ENCODE results near the gene CFB.

CFB gene

DNA sequence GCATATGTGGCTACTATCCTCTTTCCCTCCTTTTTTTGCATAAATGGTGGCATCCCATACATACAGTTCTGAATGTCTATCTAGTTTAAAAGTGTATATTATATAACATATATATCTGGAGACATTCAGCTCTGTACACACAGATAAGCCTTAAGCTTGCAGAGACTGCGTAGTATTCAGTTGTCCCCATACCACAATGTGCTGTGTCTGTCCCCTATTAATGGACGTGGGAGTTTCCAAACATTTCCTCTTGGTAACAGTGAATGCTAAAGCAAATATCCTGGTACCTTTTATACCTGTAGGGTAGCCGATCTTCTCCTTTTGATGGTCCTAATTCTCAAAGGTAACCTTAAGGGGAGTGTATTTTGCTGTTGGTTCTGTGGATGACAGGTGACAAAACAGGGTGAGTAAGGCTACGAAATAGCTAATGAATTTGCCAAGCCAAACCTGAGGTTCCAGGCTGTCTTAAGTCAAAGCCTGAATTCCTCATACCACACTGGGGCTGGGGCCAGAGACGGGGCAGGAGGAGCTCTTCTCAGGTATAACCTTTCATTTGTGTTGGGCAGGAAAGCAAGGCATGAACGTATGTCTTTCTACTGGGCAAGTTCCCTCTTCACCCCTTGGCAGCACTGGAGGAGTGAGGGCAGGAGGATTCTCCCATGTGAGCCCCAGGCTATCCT is 26.1 kb upstream of the CFB start (continued):
- TF ChIP-seq, protein P1, sequence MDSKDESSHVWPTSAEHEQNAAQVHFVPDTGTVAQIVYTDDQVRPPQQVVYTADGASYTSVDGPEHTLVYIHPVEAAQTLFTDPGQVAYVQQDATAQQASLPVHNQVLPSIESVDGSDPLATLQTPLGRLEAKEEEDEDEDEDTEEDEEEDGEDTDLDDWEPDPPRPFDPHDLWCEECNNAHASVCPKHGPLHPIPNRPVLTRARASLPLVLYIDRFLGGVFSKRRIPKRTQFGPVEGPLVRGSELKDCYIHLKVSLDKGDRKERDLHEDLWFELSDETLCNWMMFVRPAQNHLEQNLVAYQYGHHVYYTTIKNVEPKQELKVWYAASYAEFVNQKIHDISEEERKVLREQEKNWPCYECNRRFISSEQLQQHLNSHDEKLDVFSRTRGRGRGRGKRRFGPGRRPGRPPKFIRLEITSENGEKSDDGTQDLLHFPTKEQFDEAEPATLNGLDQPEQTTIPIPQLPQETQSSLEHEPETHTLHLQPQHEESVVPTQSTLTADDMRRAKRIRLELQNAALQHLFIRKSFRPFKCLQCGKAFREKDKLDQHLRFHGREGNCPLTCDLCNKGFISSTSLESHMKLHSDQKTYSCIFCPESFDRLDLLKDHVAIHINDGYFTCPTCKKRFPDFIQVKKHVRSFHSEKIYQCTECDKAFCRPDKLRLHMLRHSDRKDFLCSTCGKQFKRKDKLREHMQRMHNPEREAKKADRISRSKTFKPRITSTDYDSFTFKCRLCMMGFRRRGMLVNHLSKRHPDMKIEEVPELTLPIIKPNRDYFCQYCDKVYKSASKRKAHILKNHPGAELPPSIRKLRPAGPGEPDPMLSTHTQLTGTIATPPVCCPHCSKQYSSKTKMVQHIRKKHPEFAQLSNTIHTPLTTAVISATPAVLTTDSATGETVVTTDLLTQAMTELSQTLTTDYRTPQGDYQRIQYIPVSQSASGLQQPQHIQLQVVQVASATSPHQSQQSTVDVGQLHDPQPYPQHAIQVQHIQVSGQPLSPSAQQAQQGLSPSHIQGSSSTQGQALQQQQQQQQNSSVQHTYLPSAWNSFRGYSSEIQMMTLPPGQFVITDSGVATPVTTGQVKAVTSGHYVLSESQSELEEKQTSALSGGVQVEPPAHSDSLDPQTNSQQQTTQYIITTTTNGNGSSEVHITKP (tag by site-specific recombination; IDR thresholded peaks at IDR 0.05): no peak
- no peak for TF ChIP-seq ZNF701 (tag by site-specific recombination; IDR thresholded peaks at IDR 0.05)
- no peak for TF ChIP-seq ZNF768 (tag by site-specific recombination; IDR thresholded peaks at IDR 0.05)
- TF ChIP-seq, protein P2, sequence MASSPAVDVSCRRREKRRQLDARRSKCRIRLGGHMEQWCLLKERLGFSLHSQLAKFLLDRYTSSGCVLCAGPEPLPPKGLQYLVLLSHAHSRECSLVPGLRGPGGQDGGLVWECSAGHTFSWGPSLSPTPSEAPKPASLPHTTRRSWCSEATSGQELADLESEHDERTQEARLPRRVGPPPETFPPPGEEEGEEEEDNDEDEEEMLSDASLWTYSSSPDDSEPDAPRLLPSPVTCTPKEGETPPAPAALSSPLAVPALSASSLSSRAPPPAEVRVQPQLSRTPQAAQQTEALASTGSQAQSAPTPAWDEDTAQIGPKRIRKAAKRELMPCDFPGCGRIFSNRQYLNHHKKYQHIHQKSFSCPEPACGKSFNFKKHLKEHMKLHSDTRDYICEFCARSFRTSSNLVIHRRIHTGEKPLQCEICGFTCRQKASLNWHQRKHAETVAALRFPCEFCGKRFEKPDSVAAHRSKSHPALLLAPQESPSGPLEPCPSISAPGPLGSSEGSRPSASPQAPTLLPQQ (tag by site-specific recombination; IDR thresholded peaks at IDR 0.05): no peak
- TF ChIP-seq ZNF660 (tag by site-specific recombination; IDR thresholded peaks at IDR 0.05): no peak

DNA sequence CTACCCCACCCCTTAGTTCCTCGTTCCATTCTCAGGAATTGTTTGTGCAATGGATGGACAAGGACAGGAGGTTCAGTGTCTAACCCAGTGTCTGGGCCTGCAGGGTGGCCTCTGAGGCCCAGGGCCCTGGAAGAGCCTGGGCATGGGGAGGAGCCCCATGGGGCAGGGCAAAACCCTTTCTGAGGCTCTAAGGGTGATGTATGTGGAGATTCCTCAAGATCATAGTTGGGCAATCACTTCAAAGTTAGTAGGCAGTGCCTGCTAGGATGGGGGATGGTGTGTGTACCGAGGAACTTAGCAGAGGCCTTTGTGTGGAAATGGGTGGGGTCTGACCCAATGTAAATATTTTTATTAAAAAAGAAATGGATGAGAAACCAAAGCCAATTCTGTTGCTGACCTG is 25.1 kb upstream of the CFB start:
- H3K4me1 ChIP-seq (ENCODE audit: control insufficient read depth, insufficient read depth, low read length): no peaks in the 10 kb centered on the region
- ChIA-PET POLR2A (no interaction called here), CTCF (interaction anchor here (0.7 to 1.4 kb wide), 4 partner anchors 19 to 776 kb away, joined by 3 to 4 read pairs (median 3); no protein-coding TSS in a partner anchor)
- no peaks in the 10 kb centered on the region for H3K9me3 ChIP-seq (ENCODE audit: control insufficient read depth, insufficient read depth, low read depth, low read length)
- H3K27ac ChIP-seq (ENCODE audit: extremely low read depth, low read depth, low read length): no peak overlapping the region
- no peak overlapping the region for H3K4me3 ChIP-seq (ENCODE audit: low read depth, low read length)
- no peaks in the 10 kb centered on the region for H3K36me3 ChIP-seq (ENCODE audit: control insufficient read depth in 2 of 2, insufficient read depth in 1 of 2, low read length in 2 of 2)
- TF ChIP-seq GLI4 (tag by site-specific recombination; IDR thresholded peaks at IDR 0.05) (no peak), ZBTB20 (tag by site-specific recombination; IDR thresholded peaks at IDR 0.05) (no peak)

DNA sequence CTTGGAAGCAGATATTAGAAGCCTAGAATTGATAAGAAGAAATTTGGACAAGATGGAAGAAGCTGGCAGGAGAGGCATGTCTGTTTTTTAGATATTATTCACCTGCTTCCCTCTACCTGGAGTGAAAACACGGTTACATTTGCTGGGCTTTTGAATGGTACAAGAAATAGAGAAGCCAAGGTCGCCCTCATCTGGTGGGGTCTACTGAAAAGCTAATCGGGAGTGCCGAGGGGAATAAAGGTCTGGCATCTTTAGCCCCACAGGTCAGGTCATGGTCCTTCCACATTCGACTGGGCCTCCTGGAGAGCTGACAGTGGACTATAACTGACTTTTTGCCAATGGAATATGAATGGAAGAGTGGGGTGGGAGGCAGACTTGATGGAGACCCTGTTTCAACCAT is 23.0 kb upstream of the CFB start:
- Histone ChIP-seq H3K4me1 (ENCODE audit: control insufficient read depth, insufficient read depth, low read length) (no peaks in the 10 kb centered on the region), H3K9me3 (ENCODE audit: control insufficient read depth, insufficient read depth, low read depth, low read length) (no peaks in the 10 kb centered on the region), H3K27ac (ENCODE audit: extremely low read depth, low read depth, low read length) (no peak overlapping the region), H3K4me3 (ENCODE audit: low read depth, low read length) (no peak overlapping the region), H3K36me3 (ENCODE audit: control insufficient read depth in 2 of 2, insufficient read depth in 1 of 2, low read length in 2 of 2) (no peaks in the 10 kb centered on the region)
- POLR2A ChIA-PET: interaction anchor here (0.6 to 1.9 kb wide), 7 partner anchors 18 to 425 kb away, joined by 3 to 5 read pairs (median 3); partner anchors contain the start of genes C6orf47, EHMT2 and MICB
- CTCF ChIA-PET: interaction anchor here (0.6 to 1.6 kb wide), 12 partner anchors 12 to 324 kb away, joined by 3 to 7 read pairs (median 4); partner anchors contain the start of gene VARS1
- TF ChIP-seq ZNF654 (tag by site-specific recombination; IDR thresholded peaks at IDR 0.05; ENCODE audit: low read depth) (peak; percentile 49), ZBTB17 (tag by site-specific recombination; IDR thresholded peaks at IDR 0.05) (peak; percentile 46), ZEB2 (tag by site-specific recombination; IDR thresholded peaks at IDR 0.05) (no peak), ZFP3 (tag by site-specific recombination; IDR thresholded peaks at IDR 0.05; ENCODE audit: low read depth) (no peak), ZNF791 (tag by site-specific recombination; IDR thresholded peaks at IDR 0.05) (no peak), ZNF19 (tag by site-specific recombination; IDR thresholded peaks at IDR 0.05; ENCODE audit: low read depth) (no peak)
- TF ChIP-seq, protein P3, sequence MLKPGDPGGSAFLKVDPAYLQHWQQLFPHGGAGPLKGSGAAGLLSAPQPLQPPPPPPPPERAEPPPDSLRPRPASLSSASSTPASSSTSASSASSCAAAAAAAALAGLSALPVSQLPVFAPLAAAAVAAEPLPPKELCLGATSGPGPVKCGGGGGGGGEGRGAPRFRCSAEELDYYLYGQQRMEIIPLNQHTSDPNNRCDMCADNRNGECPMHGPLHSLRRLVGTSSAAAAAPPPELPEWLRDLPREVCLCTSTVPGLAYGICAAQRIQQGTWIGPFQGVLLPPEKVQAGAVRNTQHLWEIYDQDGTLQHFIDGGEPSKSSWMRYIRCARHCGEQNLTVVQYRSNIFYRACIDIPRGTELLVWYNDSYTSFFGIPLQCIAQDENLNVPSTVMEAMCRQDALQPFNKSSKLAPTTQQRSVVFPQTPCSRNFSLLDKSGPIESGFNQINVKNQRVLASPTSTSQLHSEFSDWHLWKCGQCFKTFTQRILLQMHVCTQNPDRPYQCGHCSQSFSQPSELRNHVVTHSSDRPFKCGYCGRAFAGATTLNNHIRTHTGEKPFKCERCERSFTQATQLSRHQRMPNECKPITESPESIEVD (tag by site-specific recombination; IDR thresholded peaks at IDR 0.05): no peak
- TF ChIP-seq, protein P4, sequence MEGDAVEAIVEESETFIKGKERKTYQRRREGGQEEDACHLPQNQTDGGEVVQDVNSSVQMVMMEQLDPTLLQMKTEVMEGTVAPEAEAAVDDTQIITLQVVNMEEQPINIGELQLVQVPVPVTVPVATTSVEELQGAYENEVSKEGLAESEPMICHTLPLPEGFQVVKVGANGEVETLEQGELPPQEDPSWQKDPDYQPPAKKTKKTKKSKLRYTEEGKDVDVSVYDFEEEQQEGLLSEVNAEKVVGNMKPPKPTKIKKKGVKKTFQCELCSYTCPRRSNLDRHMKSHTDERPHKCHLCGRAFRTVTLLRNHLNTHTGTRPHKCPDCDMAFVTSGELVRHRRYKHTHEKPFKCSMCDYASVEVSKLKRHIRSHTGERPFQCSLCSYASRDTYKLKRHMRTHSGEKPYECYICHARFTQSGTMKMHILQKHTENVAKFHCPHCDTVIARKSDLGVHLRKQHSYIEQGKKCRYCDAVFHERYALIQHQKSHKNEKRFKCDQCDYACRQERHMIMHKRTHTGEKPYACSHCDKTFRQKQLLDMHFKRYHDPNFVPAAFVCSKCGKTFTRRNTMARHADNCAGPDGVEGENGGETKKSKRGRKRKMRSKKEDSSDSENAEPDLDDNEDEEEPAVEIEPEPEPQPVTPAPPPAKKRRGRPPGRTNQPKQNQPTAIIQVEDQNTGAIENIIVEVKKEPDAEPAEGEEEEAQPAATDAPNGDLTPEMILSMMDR (tag by site-specific recombination; IDR thresholded peaks at IDR 0.05): peak; percentile 47; the same call in 1 of the 2 replicates

All from HEK293 (cell line).